ENCODE results near the gene ZNF18. TPM values are rescaled to one million over a fixed set of nuclear protein-coding genes. Genes with fewer than 3 reads are reported as not detected.
"Not testable (repeated sequence)": the region's sequence is repeated elsewhere in the genome, so short reads cannot be mapped to it uniquely, and the experiment has no call there.

Gene ZNF18
- total RNA-seq, 4 donors from 2014 or later, result 5.0 to 10.8 (median 7.6) TPM

DNA sequence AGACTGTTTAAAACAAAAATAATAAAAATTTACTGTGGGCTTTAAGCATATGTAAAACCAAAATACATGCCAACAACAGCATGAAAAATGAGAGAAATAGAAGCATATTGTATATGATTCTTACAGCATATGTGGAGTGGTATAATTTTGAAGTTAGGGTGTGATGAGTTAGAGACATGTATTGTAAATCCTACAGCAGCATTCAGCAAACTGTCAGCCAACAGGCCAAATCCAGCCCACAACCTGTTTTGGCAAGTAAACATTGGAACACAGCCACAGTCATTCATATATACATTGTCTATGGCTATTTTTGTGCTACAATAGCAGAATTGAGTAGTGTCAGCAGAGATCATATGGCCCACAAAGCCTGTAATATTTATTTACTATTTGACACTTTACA lies 42.3 kb downstream of the ZNF18 start:
- Histone ChIP-seq H3K9me3 (peaks cover 0 to 9% (median 7%) of the 10 kb centered on the region in 4 donors), H3K4me1 (no peaks in the 10 kb centered on the region), H3K4me3 (no peak overlapping the region), H3K36me3 (peaks cover 0 to 4% (median 2%) of the 10 kb centered on the region in 4 donors), H3K27ac (replicated peaks in 1 of 4) (no peak overlapping the region), H3K27me3 (no peaks in the 10 kb centered on the region)
- intact Hi-C loops (cut with DNase I), result no loop called here
- TF ChIP-seq EP300 (IDR thresholded peaks at IDR 0.05) (no peak), POLR2AphosphoS5 (IDR thresholded peaks at IDR 0.05) (no peak), POLR2A (IDR thresholded peaks at IDR 0.05; ENCODE audit: low read depth) (no peak)
- TF ChIP-seq, protein P1, sequence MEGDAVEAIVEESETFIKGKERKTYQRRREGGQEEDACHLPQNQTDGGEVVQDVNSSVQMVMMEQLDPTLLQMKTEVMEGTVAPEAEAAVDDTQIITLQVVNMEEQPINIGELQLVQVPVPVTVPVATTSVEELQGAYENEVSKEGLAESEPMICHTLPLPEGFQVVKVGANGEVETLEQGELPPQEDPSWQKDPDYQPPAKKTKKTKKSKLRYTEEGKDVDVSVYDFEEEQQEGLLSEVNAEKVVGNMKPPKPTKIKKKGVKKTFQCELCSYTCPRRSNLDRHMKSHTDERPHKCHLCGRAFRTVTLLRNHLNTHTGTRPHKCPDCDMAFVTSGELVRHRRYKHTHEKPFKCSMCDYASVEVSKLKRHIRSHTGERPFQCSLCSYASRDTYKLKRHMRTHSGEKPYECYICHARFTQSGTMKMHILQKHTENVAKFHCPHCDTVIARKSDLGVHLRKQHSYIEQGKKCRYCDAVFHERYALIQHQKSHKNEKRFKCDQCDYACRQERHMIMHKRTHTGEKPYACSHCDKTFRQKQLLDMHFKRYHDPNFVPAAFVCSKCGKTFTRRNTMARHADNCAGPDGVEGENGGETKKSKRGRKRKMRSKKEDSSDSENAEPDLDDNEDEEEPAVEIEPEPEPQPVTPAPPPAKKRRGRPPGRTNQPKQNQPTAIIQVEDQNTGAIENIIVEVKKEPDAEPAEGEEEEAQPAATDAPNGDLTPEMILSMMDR (IDR thresholded peaks at IDR 0.05), result no peak
- no peak for DNase-seq (ENCODE audit: extremely low spot score)

DNA sequence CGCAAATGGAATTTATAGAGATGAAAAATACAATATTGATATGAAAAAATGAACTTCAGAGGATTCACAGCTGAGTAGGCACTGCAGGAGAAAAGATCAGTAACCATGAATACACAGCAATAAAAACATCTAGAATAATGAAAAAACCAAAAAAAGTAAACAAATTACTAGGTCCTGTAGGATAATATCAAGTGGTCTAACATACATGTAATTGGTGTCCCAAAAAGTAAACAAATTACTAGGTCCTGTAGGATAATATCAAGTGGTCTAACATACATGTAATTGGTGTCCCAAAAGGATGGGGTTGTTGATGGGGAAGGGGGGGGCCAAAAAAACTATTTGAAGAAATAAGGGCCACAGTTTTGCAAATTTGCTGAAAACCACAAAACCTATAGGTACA lies 43.4 kb downstream of the ZNF18 start:
- 97% methylated on average over 1 of the region's 1 CpG for WGBS
- intact Hi-C loops (cut with DNase I), result no loop called here
- H3K27ac ChIP-seq (replicated peaks in 1 of 4), result no peak overlapping the region
- DNase-seq (ENCODE audit: extremely low spot score), result no peak
- H3K36me3 ChIP-seq, result peaks cover 0 to 4% (median 2%) of the 10 kb centered on the region in 4 donors
- peaks cover 0 to 9% (median 7%) of the 10 kb centered on the region in 4 donors for H3K9me3 ChIP-seq
- TF ChIP-seq POLR2A (IDR thresholded peaks at IDR 0.05; ENCODE audit: low read depth), result no peak
- TF ChIP-seq POLR2AphosphoS5 (IDR thresholded peaks at IDR 0.05), result no peak
- TF ChIP-seq, protein P1 (IDR thresholded peaks at IDR 0.05), result no peak
- TF ChIP-seq EP300 (IDR thresholded peaks at IDR 0.05), result no peak
- H3K4me3 ChIP-seq, result no peak overlapping the region
- no peaks in the 10 kb centered on the region for H3K27me3 ChIP-seq
- H3K4me1 ChIP-seq, result peaks cover 0 to 5% (median 3%) of the 10 kb centered on the region in 4 donors

- H3K9me3 ChIP-seq, result peaks cover 0 to 9% (median 7%) of the 10 kb centered on the region in 4 donors
- intact Hi-C loops (cut with DNase I), result no loop called here
- H3K4me3 ChIP-seq, result no peak overlapping the region
- H3K36me3 ChIP-seq, result no peaks in the 10 kb centered on the region
- H3K4me1 ChIP-seq, result peaks cover 0 to 12% (median 11%) of the 10 kb centered on the region in 4 donors
- no peak overlapping the region for H3K27ac ChIP-seq (replicated peaks in 1 of 4)
- DNase-seq (ENCODE audit: extremely low spot score), result no peak
- H3K27me3 ChIP-seq, result no peaks in the 10 kb centered on the region
- 86% methylated on average over 3 of the region's 3 CpGs for WGBS
- TF ChIP-seq POLR2A (IDR thresholded peaks at IDR 0.05; ENCODE audit: low read depth) (no peak), POLR2AphosphoS5 (IDR thresholded peaks at IDR 0.05) (no peak), EP300 (IDR thresholded peaks at IDR 0.05) (no peak)
- TF ChIP-seq, protein P1 (IDR thresholded peaks at IDR 0.05), result no peak
Observed at GRCh38 chr17:11952610-11953009, 44.7 kb downstream of the ZNF18 start.

DNA sequence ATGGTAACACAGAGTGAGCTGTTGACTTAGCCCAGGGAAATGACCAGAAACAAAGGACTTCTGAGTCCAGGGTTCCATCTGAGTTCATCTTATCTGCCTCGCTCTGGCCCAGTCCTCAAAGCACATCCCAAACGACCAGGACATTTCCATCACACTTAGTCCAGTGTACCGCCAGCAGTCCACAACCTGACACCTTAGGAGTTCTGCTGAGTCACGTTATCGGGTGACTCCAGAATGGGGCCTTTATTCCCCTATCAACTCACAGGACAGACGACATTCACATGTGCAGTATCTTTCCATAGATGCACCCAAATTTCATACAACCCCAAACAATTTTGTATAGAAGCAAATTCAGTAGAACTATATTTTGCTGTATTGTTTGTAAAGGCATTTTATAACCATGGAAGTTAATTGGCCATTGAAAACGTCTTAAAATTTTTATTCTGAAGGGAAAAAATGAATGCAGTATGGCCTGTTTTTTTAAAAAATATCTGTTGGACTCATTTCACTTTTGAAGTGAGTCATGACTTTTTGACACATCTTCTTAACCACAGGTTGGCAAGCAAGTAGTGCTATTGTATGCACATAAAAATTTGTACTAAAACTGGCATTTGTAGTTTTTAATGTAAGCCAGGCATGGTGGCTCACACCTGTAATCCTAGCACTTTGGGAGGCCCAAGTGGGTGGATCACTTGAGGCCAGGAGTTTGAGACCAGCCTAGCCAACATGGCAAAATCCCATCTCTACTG lies 46.3 kb downstream of the ZNF18 start:
- peaks cover 0 to 12% (median 11%) of the 10 kb centered on the region in 4 donors for H3K4me1 ChIP-seq
- 79% methylated on average over 7 of the region's 7 CpGs for WGBS
- no peak overlapping the region for H3K4me3 ChIP-seq
- intact Hi-C loops (cut with DNase I), result no loop called here
- H3K27me3 ChIP-seq, result no peaks in the 10 kb centered on the region
- TF ChIP-seq POLR2AphosphoS5 (IDR thresholded peaks at IDR 0.05) (no peak), EP300 (IDR thresholded peaks at IDR 0.05) (no peak), POLR2A (IDR thresholded peaks at IDR 0.05; ENCODE audit: low read depth) (no peak)
- TF ChIP-seq, protein P1 (IDR thresholded peaks at IDR 0.05), result no peak
- H3K9me3 ChIP-seq, result peaks cover 0 to 9% (median 7%) of the 10 kb centered on the region in 4 donors
- no peak overlapping the region for H3K27ac ChIP-seq (replicated peaks in 1 of 4)
- no peak for DNase-seq (ENCODE audit: extremely low spot score)
- H3K36me3 ChIP-seq, result no peaks in the 10 kb centered on the region

GRCh38 chr17:11949571-11949970 lies 47.7 kb downstream of the ZNF18 start:
- H3K4me3 ChIP-seq; DNase-seq (ENCODE audit: extremely low spot score); H3K36me3 ChIP-seq; H3K27me3 ChIP-seq; intact Hi-C loops (cut with DNase I); H3K9me3 ChIP-seq; H3K27ac ChIP-seq (replicated peaks in 1 of 4): not testable (repeated sequence)
- H3K4me1 ChIP-seq, result peaks cover 0 to 12% (median 11%) of the 10 kb centered on the region in 4 donors
- 100% methylated on average over 1 of the region's 1 CpG for WGBS
